ENCODE data around the gene BUD31.

BUD31 gene

DNA sequence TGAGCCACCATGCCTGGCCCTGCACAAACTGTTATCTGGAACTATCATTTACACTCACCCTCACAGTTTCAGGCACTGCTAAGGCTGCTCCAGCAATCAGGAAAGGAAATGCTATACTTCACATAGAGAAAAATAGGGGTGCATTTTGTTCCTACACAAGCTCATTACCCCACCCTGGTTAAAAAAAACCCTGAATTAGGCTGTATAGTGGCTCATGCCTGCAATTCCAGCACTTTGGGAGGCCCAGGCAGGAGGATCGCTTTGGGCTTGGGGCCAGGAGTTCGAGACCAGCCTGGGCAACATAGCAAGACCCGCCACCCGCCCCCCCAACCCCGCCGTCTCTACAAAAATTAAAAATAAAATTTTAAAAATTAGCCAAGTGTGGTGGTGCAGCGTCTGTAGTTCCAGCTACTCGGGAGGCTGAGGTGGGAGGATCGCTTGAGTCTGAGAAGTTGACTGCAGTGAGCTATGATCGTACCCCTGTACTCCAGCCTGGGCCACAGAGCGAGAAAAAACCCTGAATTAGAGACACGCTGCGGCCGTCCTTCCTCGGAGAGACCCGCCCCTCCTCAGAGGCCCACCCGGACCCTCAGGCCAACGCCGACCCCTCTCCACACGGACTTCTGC lies 29.3 kb downstream of the BUD31 start:
- no peak for DNase-seq

DNA sequence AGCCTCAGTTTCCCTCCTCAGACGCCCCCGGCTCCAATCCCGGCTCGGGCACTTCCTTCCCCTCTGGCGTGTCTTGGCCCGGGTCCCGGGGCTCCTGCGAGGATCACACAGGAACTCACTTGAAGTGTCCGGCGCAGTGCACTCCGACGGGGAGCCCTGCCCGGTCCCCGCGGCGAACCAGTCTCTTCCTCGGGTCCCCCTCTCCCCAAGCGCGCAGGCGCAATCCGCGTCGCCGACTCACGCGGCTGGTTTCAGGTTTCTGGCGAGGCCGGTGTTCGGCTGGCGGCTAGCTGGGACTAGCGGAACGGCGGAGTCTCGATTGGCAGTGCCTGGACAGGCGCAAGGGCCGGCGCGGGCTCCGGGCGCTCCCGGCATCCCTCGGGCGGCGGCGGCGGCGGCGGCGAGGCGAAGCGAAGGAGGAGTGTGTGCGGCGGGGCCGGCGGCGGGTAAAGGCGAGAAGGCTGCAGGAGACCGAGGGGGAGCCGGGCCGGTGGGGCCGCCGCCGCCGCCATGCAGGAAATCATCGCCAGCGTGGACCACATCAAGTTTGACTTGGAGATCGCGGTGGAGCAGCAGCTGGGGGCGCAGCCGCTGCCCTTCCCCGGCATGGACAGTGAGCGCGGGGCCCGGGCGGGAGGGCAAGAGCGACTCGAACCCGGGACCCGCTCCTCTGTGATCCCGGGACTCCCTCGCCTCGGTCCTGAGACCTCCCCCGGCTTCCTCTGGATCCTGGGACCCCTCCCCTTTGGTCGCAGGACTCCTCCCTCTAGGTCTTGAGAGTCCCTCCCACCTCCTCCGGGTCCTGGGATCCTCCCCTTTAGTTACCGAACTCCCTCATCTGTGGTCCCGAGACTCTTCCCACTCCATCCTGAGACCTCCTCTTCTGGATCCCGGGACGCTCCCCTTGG lies 30.1 kb downstream of the BUD31 start, which contains the start of the genes CPSF4 and PTCD1:
TSS of gene CPSF4 (plus strand) at position 371 of the 908 bp plus-strand sequence. CDS start at position 511, 140 bp downstream.
TSS of gene PTCD1 (minus strand) at position 226 of the 908 bp plus-strand sequence. CDS start 3,556 bp downstream, outside the sequence.
- peak; percentile 65 for DNase-seq

DNA sequence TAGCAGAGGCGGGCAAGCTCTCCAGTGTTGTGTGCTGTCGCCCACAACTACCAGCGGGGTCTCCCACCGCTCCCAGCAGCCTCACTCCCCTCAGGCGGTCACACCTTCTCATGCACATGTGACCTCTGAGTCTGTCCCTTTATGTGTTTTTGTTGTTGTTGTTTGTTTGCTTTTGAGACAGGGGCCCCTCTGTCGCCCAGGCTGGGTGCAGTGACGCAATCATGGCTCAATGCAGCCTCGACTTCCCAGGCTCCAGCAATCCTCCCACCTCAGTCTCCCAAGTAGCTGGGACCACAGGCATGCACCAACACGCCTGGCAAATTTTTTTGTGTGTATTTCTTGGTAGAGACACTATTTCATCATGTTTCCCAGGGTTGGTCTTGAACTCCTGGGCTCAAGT lies 31.4 kb downstream of the BUD31 start:
- DNase-seq = no peak

DNA sequence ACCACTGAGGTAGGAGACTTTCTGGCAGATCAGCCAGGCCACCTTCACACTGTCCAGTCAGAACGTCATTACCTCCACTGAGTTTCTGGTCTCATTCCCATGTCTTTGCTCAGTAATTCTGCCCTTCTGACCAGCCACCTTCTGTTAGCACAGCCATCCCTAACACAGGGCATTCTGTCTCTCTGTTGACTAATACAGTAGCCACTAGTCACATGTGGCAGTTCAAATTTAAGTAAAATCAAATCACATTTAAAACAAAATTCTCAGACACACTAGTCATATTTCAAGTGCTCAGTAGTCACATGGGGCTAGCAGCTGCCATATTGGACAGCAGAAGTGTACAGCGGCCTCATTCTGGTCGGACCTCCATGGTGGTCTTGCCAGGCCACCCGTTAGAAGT lies 37.3 kb downstream of the BUD31 start:
- DNase-seq = no peak

DNA sequence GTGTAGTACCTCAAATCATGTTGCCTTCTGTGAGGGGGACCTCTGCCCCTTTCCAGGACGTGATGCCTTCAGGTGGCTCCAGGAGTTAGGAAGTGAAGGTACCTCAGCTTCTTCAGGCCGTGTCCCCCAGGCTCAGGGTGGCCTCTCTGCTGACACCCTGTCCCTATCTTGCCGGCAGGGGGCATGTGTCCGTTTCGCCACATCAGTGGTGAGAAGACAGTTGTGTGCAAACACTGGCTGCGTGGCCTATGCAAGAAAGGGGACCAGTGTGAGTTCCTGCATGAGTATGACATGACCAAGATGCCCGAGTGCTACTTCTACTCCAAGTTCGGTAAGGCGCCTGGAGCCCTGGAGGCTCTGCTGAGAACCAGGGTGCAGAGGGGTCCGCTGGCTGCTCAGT lies 39.2 kb downstream of the BUD31 start:
- DNase-seq = no peak

DNA sequence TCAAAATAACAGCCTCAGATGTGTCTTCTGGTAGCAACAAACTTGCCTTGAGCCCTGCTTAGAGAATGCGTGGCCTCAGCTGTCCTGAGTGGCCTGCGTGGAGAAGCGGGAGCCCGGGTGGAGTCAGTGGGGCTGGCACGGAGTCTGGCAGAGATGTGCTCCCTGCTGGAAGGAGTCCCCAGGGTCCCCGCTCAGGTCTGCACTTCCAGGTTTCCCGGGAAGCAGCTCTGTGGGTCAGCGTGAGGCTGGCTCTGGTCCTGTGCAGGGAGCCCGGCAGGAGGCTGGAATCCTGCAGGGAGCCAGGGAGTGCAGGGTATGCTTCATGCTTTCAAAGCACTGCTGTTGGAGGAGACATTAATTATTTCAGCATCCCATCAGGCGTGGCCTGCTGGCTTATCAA lies 40.1 kb downstream of the BUD31 start:
- no peak for DNase-seq

DNA sequence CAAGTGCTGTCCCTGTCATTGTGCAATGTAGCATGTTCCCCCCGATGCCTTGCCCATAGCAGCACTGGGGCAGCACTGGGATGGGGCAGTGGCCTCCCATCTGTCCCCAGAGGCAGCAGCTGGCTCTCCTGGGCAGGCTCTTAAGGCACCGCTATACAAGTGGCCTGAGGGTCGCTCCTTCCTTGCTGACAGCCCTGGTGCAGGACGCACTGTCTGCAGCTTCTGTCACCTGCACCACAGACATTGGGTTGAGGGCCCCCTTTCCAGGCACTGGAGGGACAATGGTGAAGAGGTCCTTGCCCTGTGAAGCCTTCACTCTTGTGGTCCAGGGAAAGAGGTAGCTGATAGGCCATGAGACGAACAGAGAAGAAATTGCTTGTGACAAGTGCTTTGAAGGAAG lies 40.6 kb downstream of the BUD31 start:
- no peak for DNase-seq

DNA sequence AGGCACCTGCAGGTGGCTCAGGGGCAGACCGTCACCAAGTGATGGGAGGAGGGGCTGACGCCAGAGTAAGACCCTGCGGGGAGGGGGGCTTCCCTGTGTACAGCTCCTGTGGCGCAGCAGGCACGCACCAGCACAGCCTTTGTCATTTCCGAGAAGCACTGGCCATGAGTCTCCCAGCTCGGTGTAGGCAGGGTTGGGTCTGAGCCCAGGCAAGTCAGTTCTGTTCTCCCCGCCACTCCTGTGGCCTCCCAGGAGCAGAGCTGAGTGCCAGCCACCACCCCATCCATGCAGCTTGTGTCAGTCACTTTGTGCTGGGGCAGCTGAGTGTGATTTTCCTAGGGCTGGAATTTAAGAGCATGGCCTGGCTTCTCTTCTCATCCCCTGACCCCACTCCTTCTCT lies 43.2 kb downstream of the BUD31 start:
- DNase-seq = no peak

DNA sequence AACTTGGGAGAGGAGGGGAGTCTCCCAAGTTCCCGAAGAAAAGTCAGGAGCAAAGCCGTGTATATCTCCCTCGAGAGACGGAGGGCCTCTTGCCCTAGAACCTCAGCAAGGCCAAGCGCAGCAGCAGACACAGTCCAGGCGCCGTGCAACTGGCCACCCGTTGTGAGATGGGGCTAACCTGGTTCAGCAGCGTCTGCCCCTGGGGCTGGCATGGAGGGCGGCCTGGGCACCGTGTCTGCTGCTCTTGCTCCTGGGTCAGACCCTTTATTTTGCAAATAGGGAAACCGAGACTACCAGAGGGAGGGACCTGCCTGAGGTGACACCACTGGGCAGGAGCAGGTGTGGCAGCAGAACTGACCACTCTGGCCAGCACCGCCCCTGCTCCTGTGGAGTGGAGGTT lies 43.8 kb downstream of the BUD31 start:
- no peak for DNase-seq

DNA sequence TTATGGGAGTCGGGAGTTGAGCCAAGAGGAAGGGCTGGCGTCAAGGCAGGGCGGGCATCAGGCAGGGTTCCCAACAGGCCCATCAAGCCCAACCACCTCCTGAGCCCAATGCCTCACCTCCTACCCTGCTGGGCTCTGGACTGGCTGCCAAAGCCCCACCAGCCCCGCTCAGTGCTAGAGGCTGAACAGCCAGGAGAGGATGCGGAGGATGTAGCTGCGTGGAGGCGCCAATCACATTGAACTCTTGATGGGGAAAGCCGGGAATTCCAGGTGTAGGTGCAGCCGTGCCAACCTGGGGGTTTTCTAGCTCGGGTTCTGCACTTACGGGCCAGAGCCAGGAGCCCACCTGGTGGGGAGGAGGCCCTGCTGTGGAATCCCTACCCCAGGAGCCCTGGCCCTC lies 44.3 kb downstream of the BUD31 start:
- no peak for DNase-seq

DNA sequence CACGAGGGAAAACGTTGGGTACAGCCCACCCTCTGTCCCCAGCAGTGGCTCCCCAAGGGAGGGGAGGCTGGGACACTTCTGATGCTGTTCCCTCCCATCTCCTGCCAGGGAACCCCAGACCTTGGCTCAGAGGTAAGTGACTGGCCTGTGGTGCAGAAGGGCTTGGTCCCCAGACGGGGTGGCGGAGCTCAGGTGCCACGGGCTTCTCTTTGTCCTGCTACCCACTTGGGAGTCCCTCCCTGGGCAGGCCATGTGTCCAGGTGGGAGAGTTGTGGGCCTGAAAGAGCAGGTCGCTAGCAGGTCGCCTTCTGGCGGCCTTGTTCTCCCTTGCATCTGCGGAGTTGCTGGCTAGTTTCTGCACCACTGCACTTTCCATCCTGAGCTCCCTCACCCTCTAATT lies 47.1 kb downstream of the BUD31 start:
- DNase-seq = no peak

DNA sequence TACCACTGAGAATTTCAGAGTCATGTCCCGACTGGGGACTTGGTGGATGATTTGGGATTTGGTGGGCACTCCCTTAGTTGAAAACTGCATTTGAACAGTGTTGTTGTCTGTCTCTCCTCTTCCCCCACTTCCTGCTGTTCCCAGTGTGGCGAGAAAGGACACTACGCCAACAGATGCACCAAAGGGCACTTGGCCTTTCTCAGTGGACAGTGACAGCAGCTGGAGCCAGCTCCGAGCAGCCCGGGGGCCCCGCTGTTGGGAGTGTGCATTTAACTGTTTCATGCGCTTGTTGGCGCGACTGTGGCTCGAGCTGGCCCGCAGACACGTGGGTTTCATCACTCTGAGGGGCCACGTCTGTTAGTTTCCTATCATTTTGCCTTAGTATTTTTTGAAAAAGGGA lies 47.5 kb downstream of the BUD31 start:
- no peak for DNase-seq

DNA sequence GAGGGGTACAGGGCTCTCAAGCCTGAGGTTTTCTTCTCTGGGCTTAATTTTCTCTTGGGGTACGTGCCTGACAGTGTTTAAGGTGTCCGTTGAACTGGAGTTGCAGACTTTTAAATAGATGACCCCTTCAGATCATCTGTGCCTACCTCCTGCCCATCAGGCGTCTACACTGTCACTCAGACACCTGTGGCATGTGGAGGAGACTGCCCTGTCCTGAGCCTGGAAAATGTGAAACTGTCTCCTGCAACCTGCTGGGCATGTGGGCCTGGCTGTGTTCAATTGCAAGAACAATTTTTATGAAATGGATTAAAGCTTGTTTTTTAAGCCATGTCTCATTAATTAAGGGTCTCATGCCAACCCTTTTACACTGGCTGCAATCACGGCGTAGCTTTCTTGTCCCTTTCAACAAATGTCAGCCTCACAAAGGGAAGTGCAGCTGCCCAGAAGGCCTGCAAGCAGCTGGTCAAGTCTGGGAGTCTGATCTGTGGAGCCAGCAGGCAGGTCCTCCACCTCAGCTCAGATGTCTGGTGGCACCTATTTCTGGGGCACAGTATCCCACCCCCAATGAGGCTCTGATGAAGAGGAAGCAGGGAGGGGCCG lies 48.4 kb downstream of the BUD31 start:
- DNase-seq = no peak

DNA sequence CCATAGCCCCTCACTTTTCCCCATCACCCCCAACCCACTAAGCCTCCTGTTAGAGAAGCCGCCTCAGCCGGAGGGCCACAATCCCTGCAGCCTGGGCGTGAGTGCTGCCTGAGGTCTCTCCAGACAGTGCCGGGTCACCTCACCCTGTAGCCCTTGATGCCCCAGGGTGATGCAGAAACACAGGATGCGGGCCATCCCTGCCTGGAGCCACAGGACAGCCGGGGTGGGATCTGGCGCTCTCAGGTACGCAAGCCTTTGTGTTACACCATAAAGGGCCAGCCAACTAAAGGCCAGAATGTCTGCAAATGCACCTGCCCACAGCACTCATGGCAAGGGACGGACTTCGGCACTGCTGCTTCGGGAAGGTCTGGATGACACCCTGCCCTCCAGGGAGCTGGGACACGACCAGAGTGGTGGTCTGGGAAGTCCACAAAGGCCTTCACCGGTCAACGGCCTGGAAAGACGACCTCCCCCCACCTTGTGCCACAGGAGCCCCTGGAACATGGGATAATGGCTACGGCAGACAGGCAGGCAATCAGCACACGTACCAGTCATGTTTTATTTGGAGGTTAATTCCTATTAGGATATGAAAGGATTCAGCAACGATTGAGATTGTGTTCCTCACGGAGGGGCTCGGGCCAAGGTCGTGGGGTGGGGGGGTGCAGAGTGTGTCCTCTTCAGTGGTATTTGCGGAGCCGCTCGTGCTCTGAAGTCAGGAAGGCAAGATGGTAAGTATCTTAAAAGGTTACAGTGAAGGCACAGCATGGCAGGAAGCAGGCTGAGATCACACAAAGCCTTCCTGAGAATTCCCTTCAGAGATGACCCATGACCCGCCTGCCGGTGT lies 49.1 kb downstream of the BUD31 start:
- DNase-seq = no peak

DNA sequence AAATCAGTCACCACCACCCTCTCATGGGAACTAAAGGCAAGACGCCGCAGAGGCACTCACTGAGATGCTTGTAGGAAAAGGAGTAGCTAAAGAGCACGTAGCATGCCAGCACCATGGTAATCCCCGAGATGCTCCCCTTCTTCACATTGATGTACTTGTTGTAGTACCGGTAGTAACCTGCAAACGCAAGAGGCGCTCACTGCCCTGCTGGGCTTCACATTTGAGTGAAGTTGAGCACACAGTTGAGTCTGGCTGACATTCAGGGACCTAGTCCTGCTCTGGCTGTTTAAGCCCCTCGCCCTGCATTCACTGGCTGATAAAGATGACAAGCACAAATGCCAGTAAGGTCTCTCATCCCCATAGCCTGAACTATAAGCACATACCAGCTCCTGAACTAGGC lies 50.3 kb downstream of the BUD31 start:
- DNase-seq = no peak

DNA sequence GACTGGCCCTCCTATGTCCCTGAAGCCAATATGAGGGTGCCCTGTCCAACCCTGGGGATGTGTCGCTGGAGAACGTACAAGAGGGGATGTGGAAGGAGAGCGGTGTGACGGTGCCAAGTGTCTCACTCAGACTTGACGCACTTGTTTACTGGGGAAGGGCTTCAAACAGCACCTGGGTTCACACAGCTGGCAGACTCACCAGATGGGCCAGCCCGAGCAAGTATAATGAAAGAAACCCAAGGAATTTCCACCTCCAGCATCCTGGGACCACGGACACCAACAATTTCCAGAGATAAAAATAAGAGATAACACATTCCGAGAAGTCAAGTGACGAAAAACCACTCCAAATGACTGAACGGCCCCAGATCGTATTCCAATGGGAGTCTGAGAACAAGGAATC lies 51.9 kb downstream of the BUD31 start:
- no peak for DNase-seq

DNA sequence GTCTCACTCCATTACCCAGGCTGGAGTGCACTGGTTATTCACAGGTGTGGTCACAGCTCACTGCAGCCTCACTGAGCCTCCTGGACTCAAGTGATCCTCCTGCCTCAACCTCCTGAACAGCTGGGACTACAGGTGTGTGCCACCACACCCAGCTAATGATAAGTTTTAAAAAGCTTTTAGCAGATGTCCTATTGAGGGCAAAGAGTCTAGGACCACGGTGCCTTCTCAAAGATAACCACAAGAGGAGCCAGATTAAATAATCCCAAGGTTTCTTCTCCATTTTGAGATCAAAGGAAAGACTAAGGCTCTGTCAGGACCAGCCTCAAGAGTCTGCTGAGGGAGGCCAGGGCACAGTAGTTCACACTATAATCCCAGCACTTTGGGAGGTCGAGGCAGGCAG lies 52.5 kb downstream of the BUD31 start:
- DNase-seq = no peak

DNA sequence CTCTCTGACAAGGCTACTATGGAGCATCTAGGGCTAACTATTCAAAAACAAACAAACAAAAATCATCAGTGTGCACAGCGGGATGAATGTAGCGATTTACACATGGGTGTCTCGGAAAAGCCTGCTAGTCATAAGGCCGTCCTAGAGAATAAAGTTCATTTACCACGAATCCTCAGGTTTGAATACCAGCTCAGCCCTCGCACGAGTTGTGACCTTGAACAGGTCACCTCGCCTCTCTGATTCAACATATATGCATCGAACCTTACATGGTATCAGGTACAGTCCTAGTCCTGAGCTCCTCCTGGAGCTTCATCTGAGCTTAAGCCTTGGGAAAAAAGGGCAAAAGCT lies 56.6 kb downstream of the BUD31 start:
- DNase-seq = no peak

DNA sequence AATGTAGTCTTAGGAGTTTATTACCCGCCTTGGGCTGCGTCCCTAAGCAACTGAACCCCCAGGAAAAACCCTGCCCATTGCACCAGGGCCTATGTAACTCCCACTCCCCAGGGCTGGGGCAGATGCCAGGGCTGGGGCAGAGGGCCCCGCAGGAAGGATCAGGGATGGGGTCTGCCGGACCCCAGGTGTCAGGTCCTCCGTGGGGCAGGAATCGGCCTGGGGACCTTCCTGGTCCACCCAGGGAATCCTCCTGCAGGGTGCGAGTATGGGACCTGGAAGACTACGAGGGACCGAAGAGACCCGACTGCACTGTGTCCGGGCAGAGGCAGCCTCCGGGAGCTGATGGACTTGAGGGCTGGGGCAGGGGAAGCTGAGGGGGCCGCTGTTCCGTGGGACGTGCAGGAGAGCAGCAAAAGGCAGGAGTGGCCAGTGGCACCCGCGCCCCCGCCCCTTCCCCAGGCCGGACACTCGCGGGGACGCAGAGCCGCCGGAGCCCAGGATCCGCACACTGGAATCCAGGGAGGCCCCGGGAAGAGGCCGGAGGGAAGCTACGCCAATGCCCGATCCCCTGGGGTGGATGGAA lies 59.7 kb downstream of the BUD31 start:
- DNase-seq = no peak

Data from NCI-H510A (cell line).